Loucy (cell line): ENCODE measurements around the gene ASB13.

Experiments used
- CTCF ChIP-seq: fragments of 200-600 bp; sonication (generic); conservative IDR thresholded peaks from 2 replicates; pipeline ENCODE4 v1.5.1; 2014; ENCODE audit warnings: mild to moderate bottlenecking, antibody characterized with exemption, low read length
- EZH2phosphoT487 ChIP-seq: fragments of 200-600 bp; IDR thresholded peaks from 2 replicates; pipeline ENCODE4 v1.6.1; 2018; ENCODE audit warnings: antibody characterized with exemption, mild to moderate bottlenecking, moderate library complexity, borderline replicate concordance

DNA sequence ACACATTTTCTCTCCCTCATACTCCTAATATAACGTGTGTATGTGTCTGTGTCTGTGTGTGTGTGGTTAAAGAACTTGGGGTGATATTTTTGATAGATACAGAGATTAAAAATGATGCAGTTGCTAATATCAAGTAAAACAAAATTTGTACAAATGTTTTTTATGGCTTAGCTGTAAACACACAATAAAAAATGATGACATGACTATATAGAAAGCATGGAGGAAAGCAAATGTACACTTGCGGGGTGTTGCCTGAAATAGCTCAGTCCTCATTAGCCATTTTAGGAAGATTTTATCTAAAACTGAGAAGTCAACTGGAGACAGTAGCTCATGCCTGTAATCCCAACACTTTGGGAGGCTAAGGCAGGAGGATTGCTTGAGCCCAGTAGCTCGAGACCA is 12.6 kb upstream of the ASB13 start:
- TF ChIP-seq CTCF (no peak), EZH2phosphoT487 (no peak)
